ENCODE results near the gene EYA3.

DNA sequence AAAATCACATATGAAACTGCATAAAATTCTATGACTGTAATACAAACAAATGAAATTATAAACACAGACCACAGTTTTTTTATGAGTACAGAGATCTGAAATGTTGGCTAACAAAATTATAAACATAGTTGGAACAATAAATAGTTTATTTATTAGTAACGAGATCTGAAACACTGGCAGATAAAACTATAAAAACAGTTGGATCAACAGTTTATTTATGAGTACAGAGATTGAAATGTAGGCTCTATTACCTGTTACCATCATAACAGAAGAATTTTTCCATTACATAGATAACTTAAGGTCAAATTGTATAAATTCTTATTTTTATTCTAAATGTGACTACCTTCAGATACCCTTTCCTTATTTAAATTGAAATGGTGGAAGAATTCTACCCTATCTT, 14.5 kb downstream of the EYA3 start:
- TF ChIP-seq, protein P1, sequence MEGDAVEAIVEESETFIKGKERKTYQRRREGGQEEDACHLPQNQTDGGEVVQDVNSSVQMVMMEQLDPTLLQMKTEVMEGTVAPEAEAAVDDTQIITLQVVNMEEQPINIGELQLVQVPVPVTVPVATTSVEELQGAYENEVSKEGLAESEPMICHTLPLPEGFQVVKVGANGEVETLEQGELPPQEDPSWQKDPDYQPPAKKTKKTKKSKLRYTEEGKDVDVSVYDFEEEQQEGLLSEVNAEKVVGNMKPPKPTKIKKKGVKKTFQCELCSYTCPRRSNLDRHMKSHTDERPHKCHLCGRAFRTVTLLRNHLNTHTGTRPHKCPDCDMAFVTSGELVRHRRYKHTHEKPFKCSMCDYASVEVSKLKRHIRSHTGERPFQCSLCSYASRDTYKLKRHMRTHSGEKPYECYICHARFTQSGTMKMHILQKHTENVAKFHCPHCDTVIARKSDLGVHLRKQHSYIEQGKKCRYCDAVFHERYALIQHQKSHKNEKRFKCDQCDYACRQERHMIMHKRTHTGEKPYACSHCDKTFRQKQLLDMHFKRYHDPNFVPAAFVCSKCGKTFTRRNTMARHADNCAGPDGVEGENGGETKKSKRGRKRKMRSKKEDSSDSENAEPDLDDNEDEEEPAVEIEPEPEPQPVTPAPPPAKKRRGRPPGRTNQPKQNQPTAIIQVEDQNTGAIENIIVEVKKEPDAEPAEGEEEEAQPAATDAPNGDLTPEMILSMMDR (conservative IDR thresholded peaks at IDR 0.05; ENCODE audit: low read depth, low read length), result no peak
- TF ChIP-seq EZH2phosphoT487 (IDR thresholded peaks at IDR 0.05; ENCODE audit: borderline replicate concordance, low read length) (no peak), EZH2 (IDR thresholded peaks at IDR 0.05; ENCODE audit: low read length, unreplicated experiment) (no peak)

All from PC-3 (cell line).